Omental fat pad (tissue), 4 donors: ENCODE data around the gene SRRM2. TPM values are rescaled to one million over a fixed set of nuclear protein-coding genes. Genes with fewer than 3 reads are reported as not detected.
"Not testable (repeated sequence)": the region's sequence is repeated elsewhere in the genome, so short reads cannot be mapped to it uniquely, and the experiment has no call there.

Source experiments
- ATAC-seq: fragments of 150-250 bp; one replicate; pipeline ENCODE4 v1.9.1; 2016; ENCODE audit warnings: mild to moderate bottlenecking, moderate library complexity; ENCODE audit not compliant: low FRiP score
- DNase-seq: peaks from one replicate; pipeline ENCODE4 v3.0.0-alpha.2; 2019; ENCODE audit warnings: low spot score
- CTCF ChIP-seq, 3 donors: fragments of 450-650 bp; IDR thresholded peaks; one replicate each; pipeline ENCODE4 v1.5.1; 2016 to 2017; ENCODE audit warnings: antibody characterized with exemption in 3 of 3, mild to moderate bottlenecking in 3 of 3, moderate library complexity in 2 of 3
- total RNA-seq, 4 donors: library from RNA; depleted of rRNA; stranded (reverse); fragments of >200 nt; gene quantifications; one replicate each; pipeline ENCODE4 v1.1.0, GENCODE V29; 2016

The SRRM2 gene
- total RNA-seq, 4 donors from 2014 or later: 230 to 465 (median 368) TPM

- DNase-seq (no peak), ATAC-seq (no peak)
- no peak for TF ChIP-seq CTCF (IDR thresholded peaks at IDR 0.05)
Observed at GRCh38 chr16:2720064-2720457, 32.4 kb upstream of the SRRM2 start, which contains the start of gene PRSS27. Gene PRSS27 (minus strand): TSS chr16:2720224. CDS start chr16:2720160, 64 bp downstream.

DNA sequence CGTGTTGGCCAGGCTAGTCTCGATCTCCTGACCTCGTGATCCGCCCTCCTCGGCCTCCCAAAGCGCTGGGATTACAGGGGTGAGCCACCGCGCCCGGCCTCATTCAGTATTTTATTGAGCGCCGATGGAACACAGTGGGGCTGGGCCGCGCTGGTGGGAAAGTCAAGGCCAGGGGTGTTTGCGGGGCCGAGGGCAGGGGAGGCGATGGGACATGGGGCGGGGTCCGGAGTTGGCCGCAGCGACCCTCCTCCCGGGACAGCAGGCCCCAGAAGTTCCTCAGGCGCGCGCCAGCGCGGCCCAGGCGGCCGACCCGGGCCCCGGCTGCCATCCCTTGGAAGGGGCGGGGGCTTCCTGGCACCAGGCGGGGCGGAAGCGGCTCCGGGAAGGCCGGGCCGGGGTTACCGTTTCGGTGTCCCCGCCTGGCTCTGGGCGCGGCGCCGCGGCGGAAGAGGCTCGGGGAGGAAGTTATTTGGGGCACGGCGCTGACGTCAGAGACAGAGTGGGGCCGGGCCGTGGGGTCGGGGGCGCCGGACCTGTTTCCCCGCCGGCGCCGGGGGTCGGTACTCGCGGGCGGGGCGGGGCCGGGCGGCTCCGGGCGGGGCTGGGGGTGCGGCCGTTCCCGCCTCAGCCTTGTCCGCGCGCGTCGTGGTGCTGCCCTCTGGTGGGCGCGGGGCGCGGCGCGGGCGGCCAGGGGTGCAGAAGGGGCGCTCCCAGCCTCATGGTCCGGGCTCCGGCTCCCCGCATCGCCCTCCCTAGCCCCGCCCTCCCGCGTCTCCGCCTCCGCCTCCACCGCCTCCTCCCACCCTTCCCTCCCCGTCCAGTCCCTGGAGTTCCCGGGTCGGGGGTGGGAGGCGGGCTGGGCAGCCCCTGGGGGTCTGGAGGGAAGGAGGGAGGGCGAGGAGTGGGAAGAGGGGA lies 31.5 kb upstream of the SRRM2 start:
- TF ChIP-seq CTCF (IDR thresholded peaks at IDR 0.05): no peak
- peak; percentile 64 for DNase-seq
- ATAC-seq: peak; percentile 92

- ATAC-seq, DNase-seq: not testable (repeated sequence)
Observed at GRCh38 chr16:2721634-2722173, 30.7 kb upstream of the SRRM2 start.

GRCh38 chr16:2724088-2724676 lies 28.3 kb upstream of the SRRM2 start:
- no peak for ATAC-seq
- DNase-seq: no peak
- TF ChIP-seq CTCF (IDR thresholded peaks at IDR 0.05): no peak

GRCh38 chr16:2724816-2725348 lies 27.6 kb upstream of the SRRM2 start:
- DNase-seq (no peak), ATAC-seq (no peak)
- TF ChIP-seq CTCF (IDR thresholded peaks at IDR 0.05): no peak

DNA sequence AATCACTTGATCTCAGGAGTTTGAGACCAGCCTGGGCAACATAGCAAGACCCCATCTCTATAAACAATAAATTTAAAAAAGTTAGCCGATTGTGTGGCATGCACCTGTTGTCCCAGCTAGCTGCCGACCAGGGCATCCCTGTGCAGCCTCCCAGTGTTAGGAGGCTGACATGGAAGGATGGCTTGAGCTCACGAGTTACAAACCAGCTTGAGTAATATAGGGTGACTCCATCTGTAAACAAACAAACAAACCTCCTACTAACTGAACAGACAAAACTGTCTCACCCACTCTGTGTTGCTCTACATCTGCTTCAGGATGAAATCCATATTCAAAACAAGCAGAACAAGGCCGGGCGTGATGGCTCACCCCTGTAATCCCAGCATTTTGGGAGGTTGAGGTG lies 25.5 kb upstream of the SRRM2 start:
- ATAC-seq (no peak), DNase-seq (no peak)
- TF ChIP-seq CTCF (IDR thresholded peaks at IDR 0.05): no peak

DNA sequence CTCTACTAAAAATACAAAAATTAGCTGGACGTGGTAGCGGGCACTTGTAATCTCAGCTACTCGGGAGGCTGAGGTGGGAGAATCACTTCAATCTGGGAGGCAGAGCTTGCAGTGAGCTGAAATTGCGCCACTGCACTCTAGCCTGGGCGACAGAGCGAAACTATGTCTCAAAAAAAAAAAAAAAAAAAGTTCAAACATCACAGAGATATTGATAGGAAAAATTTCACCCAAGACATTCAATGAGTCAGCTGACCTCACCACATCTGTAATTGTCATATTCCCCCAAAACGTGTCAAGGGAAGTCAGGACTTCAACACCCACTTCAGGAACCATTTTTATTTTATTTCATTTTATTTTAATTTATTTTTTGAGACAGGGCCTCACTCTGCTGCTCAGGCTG lies 24.4 kb upstream of the SRRM2 start:
- DNase-seq (no peak), ATAC-seq (no peak)

More for the DNA sequence above, 24.4 kb upstream of the SRRM2 start:
- TF ChIP-seq CTCF (IDR thresholded peaks at IDR 0.05): no peak
